HG03196 (cell line): Measurements from ENCODE around the gene KIAA1755.

ENCODE experiments used
- ATAC-seq: cut with Tn5 transposase; IDR thresholded peaks from one replicate; pipeline ENCODE4 v1.9.1; 2021; ENCODE audit not compliant: unreplicated experiment

KIAA1755 gene

GRCh38 chr20:38190166-38190565 lies 70.4 kb downstream of the KIAA1755 start:
- ATAC-seq = no peak

- no peak for ATAC-seq
Measured at GRCh38 chr20:38187517-38187916, 73.0 kb downstream of the KIAA1755 start.

- ATAC-seq = no peak
Measured at GRCh38 chr20:38186788-38187221, 73.7 kb downstream of the KIAA1755 start.

- no peak for ATAC-seq
Measured at GRCh38 chr20:38184101-38184500, 76.4 kb downstream of the KIAA1755 start.

- ATAC-seq = no peak
Measured at GRCh38 chr20:38181971-38182370, 78.6 kb downstream of the KIAA1755 start.

- ATAC-seq = peak; percentile 80
Measured at GRCh38 chr20:38181207-38181801, 79.2 kb downstream of the KIAA1755 start.

GRCh38 chr20:38180781-38181180 lies 79.8 kb downstream of the KIAA1755 start:
- no peak for ATAC-seq

GRCh38 chr20:38179846-38180245 lies 80.7 kb downstream of the KIAA1755 start:
- ATAC-seq = no peak

GRCh38 chr20:38178581-38178980 lies 82.0 kb downstream of the KIAA1755 start:
- no peak for ATAC-seq

- ATAC-seq = no peak
Measured at GRCh38 chr20:38178065-38178491, 82.5 kb downstream of the KIAA1755 start.

- ATAC-seq = no peak
Measured at GRCh38 chr20:38177201-38177600, 83.3 kb downstream of the KIAA1755 start.

GRCh38 chr20:38175304-38176180 lies 85.0 kb downstream of the KIAA1755 start:
- ATAC-seq = no peak

GRCh38 chr20:38173237-38174156 lies 87.0 kb downstream of the KIAA1755 start:
- ATAC-seq = no peak

GRCh38 chr20:38172408-38172807 lies 88.1 kb downstream of the KIAA1755 start:
- ATAC-seq = no peak

GRCh38 chr20:38171675-38172043 lies 88.9 kb downstream of the KIAA1755 start:
- ATAC-seq = no peak

- ATAC-seq = no peak
Measured at GRCh38 chr20:38170826-38171674, 89.5 kb downstream of the KIAA1755 start.

GRCh38 chr20:38170219-38170825 lies 90.2 kb downstream of the KIAA1755 start:
- no peak for ATAC-seq

- ATAC-seq = no peak
Measured at GRCh38 chr20:38169636-38170193, 90.8 kb downstream of the KIAA1755 start.

- ATAC-seq = no peak
Measured at GRCh38 chr20:38168791-38169589, 91.5 kb downstream of the KIAA1755 start.
